GM12891 (cell line): Measurements from ENCODE around the gene SLC25A21.

Experiments
- PAX5 ChIP-seq: IDR thresholded peaks from 2 replicates; pipeline ENCODE4 v1.6.1; 2011; ENCODE audit warnings: low read length, moderate library complexity, mild to moderate bottlenecking; ENCODE audit not compliant: insufficient read depth, severe bottlenecking
- POLR2A ChIP-seq: IDR thresholded peaks from 2 replicates; pipeline ENCODE4 v1.6.1; 2011; ENCODE audit warnings: low read depth, low read length, control low read depth
- POLR2AphosphoS5 ChIP-seq: IDR thresholded peaks from 2 replicates; pipeline ENCODE4 v1.6.1; 2011; ENCODE audit warnings: low read depth, low read length, control low read depth
- SPI1 ChIP-seq: IDR thresholded peaks from 2 replicates; pipeline ENCODE4 v1.6.1; 2011; ENCODE audit warnings: low read depth, low read length, control low read depth
- TAF1 ChIP-seq: IDR thresholded peaks from 2 replicates; pipeline ENCODE4 v1.6.1; 2011; ENCODE audit warnings: low read depth, low read length, control low read depth

DNA sequence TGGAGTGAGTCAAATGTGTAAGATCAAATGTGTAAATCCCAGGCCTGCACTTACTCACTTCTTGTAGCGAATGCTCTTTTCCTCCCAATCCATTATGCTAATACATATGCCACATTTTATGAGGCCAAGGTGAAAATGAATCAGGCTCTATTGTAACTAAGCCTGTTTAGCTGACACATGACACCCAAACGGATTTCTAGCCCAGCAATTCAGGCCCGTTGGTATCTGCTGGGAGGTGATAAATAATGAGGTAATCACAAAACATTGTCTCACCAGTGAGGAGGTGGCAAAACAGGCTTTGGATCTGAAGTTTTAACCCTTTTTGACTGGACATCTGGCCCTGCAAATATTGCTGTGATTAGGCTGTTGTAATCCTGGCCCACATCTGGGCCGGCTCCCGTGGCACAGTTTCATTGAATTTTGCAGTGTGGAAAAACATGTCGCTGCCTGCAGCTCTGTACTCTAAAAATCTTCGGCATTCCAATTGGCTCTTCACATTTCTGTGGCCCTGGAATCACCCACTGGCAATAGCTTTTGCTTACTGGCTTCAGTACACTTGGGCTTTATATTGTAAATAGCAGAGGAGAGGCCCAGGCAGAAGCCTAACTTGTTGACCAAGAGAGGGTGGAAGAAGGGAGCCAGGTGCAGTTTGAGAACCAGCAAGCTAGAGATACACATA lies 404.7 kb downstream of the SLC25A21 start:
- TF ChIP-seq POLR2A (no peak), SPI1 (no peak), POLR2AphosphoS5 (no peak), TAF1 (no peak), PAX5 (no peak)
